K562 (cell line): Measurements from ENCODE around the gene PPP1R37. TPM values are rescaled to one million over a fixed set of nuclear protein-coding genes. Genes with fewer than 3 reads are reported as not detected.

Experiments
- ATAC-seq: fragments of 200-7000 bp; cut with Tn5 transposase; 3 replicates; pipeline ENCODE4 v1.9.1; 2020; ENCODE audit warnings: moderate library complexity
- BruUV-seq: library from RNA; stranded (reverse); fragments of 400-500 nt; replicated peaks from 2 replicates; lab custom pipeline; 2021; lab: Mats Ljungman, UMichigan
- CTCF ChIA-PET: fragments of 300-600 bp; formaldehyde crosslinking; extraction: SDS; loops from one replicate; lab custom pipeline; 2021; ENCODE audit warnings: low intra/inter-chr PET ratio; lab: Yijun Ruan, JAX
- POLR2A ChIA-PET: fragments of 300-600, 350-650 bp; sonication (Branson Sonifier 250); formaldehyde crosslinking; extraction: SDS; loops from one replicate; lab custom pipeline; 2021; ENCODE audit warnings: antibody characterized with exemption, inconsistent platforms; lab: Yijun Ruan, JAX
- DNase-seq, 4 experiments: peaks; one replicate each; pipeline versions ENCODE4 v3.0.0 to v3.0.0-alpha.2; 2011 to 2018; ENCODE audit warnings: low spot score in 3 of 4, mixed read lengths in 3 of 4; ENCODE audit errors: extremely low read depth in 1 of 4
- FAIRE-seq: peaks from 2 replicates; lab custom pipeline; 2011; peaks lifted over from hg19 to GRCh38; lab: Jason Lieb, UNC
- H2AFZ ChIP-seq: 2 replicates; pipeline ENCODE4 v1.6.0; 2011; ENCODE audit warnings: low read depth, low read length, control low read depth, inconsistent platforms
- H3K27ac ChIP-seq: fragments of 200-600 bp; 3 replicates; pipeline ENCODE4 v1.8.0; 2011; ENCODE audit warnings: low read depth, mild to moderate bottlenecking, control low read depth, inconsistent platforms, low read length, moderate library complexity, mixed read lengths; ENCODE audit errors: extremely low read depth
- H3K27me3 ChIP-seq, 2 experiments: fragments of 300-600 bp in 1 of 2; 2 replicates in 1 of 2; 3 replicates in 1 of 2; pipeline versions ENCODE4 v1.6.0 to v1.8.0; 2011; ENCODE audit warnings: inconsistent platforms in 2 of 2, low read length in 2 of 2, mild to moderate bottlenecking in 1 of 2, mixed read lengths in 1 of 2, moderate library complexity in 1 of 2; ENCODE audit not compliant: control insufficient read depth in 2 of 2, insufficient read depth in 2 of 2
- H3K36me3 ChIP-seq: fragments of 300-600 bp; 3 replicates; pipeline ENCODE4 v1.8.0; 2011; ENCODE audit warnings: mild to moderate bottlenecking, low read length, inconsistent platforms; ENCODE audit not compliant: control insufficient read depth, insufficient read depth
- H3K4me1 ChIP-seq, 2 experiments: fragments of 200-600 bp in 1 of 2; replicated peaks in 1 of 2; 2 replicates in 1 of 2; 3 replicates in 1 of 2; pipeline versions ENCODE4 v1.5.1 to v1.8.0; 2011; ENCODE audit warnings: inconsistent platforms in 2 of 2, low read length in 2 of 2, mild to moderate bottlenecking in 1 of 2, mixed read lengths in 1 of 2, moderate library complexity in 1 of 2; ENCODE audit not compliant: control insufficient read depth in 2 of 2, insufficient read depth in 2 of 2
- H3K4me2 ChIP-seq: 2 replicates; pipeline ENCODE4 v1.6.1; 2011; ENCODE audit warnings: low read length, control low read depth, inconsistent platforms, mixed read lengths; ENCODE audit not compliant: insufficient read depth
- H3K4me3 ChIP-seq: fragments of 200-600 bp; sonication (generic), shearing (Covaris generic); 2 replicates; pipeline ENCODE4 v1.5.1; 2016; ENCODE audit warnings: control low read depth, inconsistent platforms
- H3K79me2 ChIP-seq: fragments of 200-600 bp; 3 replicates; pipeline ENCODE4 v1.8.0; 2011; ENCODE audit warnings: low read length, inconsistent platforms; ENCODE audit not compliant: control insufficient read depth, insufficient read depth
- H3K9ac ChIP-seq, 2 experiments: 2 replicates each; pipeline versions ENCODE4 v1.6.0 to v1.6.1; 2011; ENCODE audit warnings: low read depth in 2 of 2, low read length in 2 of 2, control low read depth in 1 of 2, inconsistent platforms in 1 of 2, mild to moderate bottlenecking in 1 of 2, mixed read lengths in 1 of 2; ENCODE audit not compliant: insufficient read depth in 1 of 2
- H3K9me1 ChIP-seq: one replicate; pipeline ENCODE4 v1.6.0; 2011; ENCODE audit warnings: inconsistent platforms, mild to moderate bottlenecking, low read length, moderate library complexity; ENCODE audit not compliant: control insufficient read depth, insufficient read depth
- H3K9me3 ChIP-seq: replicated peaks from 2 replicates; pipeline ENCODE4 v1.5.1; 2011; ENCODE audit warnings: low read depth, low read length, inconsistent platforms; ENCODE audit not compliant: control insufficient read depth, insufficient read depth
- H4K20me1 ChIP-seq: replicated peaks from 2 replicates; pipeline ENCODE4 v1.6.1; 2011; ENCODE audit warnings: low read length, inconsistent platforms, mixed read lengths; ENCODE audit not compliant: control insufficient read depth, insufficient read depth
- FOSL1 ChIP-seq: fragments of 200-800 bp; sonication (Bioruptor generic); conservative IDR thresholded peaks from 2 replicates; pipeline ENCODE4 v1.6.1; 2016; ENCODE audit warnings: missing genetic modification characterization, missing compliant biosample characterization
- FUS ChIP-seq: fragments of 200-400 bp; formaldehyde crosslinking; optimal IDR thresholded peaks from 2 replicates; pipeline ENCODE3; 2017; ENCODE audit warnings: low read depth, low read length
- HMBOX1 ChIP-seq: sonication (generic); IDR thresholded peaks from 2 replicates; pipeline ENCODE4 v1.6.1; 2016
- JUND ChIP-seq, 2 experiments: IDR thresholded peaks; 2 replicates in 1 of 2; 3 replicates in 1 of 2; pipeline ENCODE4 v1.6.1; 2011; ENCODE audit warnings: borderline replicate concordance in 2 of 2, low read depth in 2 of 2, low read length in 2 of 2, improper control_type of control experiment in 1 of 2, missing biosample characterization in 1 of 2, missing genetic modification characterization in 1 of 2, missing genetic modification reagents in 1 of 2
- KDM1A ChIP-seq, 2 experiments: fragments of 450-650 bp; IDR thresholded peaks; 2 replicates each; pipeline ENCODE4 v1.6.1; 2016; ENCODE audit warnings: mild to moderate bottlenecking in 2 of 2
- LARP7 ChIP-seq: fragments of 450-650 bp; IDR thresholded peaks from 2 replicates; pipeline ENCODE4 v1.6.1; 2016
- MAFG ChIP-seq: fragments of 450-650 bp; conservative IDR thresholded peaks from 2 replicates; pipeline ENCODE4 v1.6.1; 2016; ENCODE audit warnings: missing genetic modification characterization, missing compliant biosample characterization
- PYGO2 ChIP-seq: fragments of 450-650 bp; IDR thresholded peaks from 2 replicates; pipeline ENCODE4 v1.6.1; 2016; ENCODE audit warnings: mild to moderate bottlenecking, missing genetic modification characterization, moderate library complexity, missing compliant biosample characterization
- RCOR1 ChIP-seq, 2 experiments: IDR thresholded peaks; 2 replicates each; pipeline ENCODE4 v1.6.1; 2012; ENCODE audit warnings: low read depth in 2 of 2, low read length in 2 of 2, borderline replicate concordance in 1 of 2, improper control_type of control experiment in 1 of 2
- SMARCA4 ChIP-seq: fragments of 450-650 bp; IDR thresholded peaks from 2 replicates; pipeline ENCODE4 v1.6.1; 2016
- SPI1 ChIP-seq: IDR thresholded peaks from 2 replicates; pipeline ENCODE4 v1.6.1; 2011; ENCODE audit warnings: low read depth, low read length, control low read depth, borderline replicate concordance
- TAF1 ChIP-seq: IDR thresholded peaks from 2 replicates; pipeline ENCODE4 v1.6.1; 2011; ENCODE audit warnings: mild to moderate bottlenecking, low read length, moderate library complexity; ENCODE audit not compliant: insufficient read depth, control insufficient read depth, severe bottlenecking; ENCODE audit errors: extremely low read depth
- TFAP4 ChIP-seq: sonication (generic); formaldehyde crosslinking; IDR thresholded peaks from 2 replicates; pipeline ENCODE4 v1.8.0; 2022; ENCODE audit warnings: missing genetic modification reagents, mild to moderate bottlenecking, moderate library complexity, borderline replicate concordance
- XRCC5 ChIP-seq: fragments of 200-400 bp; formaldehyde crosslinking; IDR thresholded peaks from 2 replicates; pipeline ENCODE4 v1.6.1; 2017; ENCODE audit warnings: low read depth, mild to moderate bottlenecking, low read length
- ZNF274 ChIP-seq: IDR thresholded peaks from 2 replicates; pipeline ENCODE4 v1.6.1; 2011; ENCODE audit warnings: low read depth, mild to moderate bottlenecking, low read length, moderate library complexity, borderline replicate concordance
- ZNF316 ChIP-seq: fragments of 450-650 bp; IDR thresholded peaks from 2 replicates; pipeline ENCODE4 v1.6.1; 2016
- ZNF347 ChIP-seq: fragments of 450-650 bp; formaldehyde crosslinking; IDR thresholded peaks from 2 replicates; pipeline ENCODE4 v1.4.0; 2020; ENCODE audit warnings: low read depth, mild to moderate bottlenecking, moderate library complexity
- ZNF507 ChIP-seq: conservative IDR thresholded peaks from 2 replicates; pipeline ENCODE4 v1.6.1; 2017; ENCODE audit warnings: missing genetic modification characterization, missing compliant biosample characterization
- WGBS: fragments of 100-300 bp; shearing (Covaris generic); methylation state at CpG from one replicate; pipeline ENCODE4 v1.1.6; 2016; ENCODE audit warnings: low coverage, mixed read lengths; ENCODE audit not compliant: insufficient coverage; ENCODE audit errors: missing lambda C conversion rate; 5-methylcytosine and 5-hydroxymethylcytosine counted together
- in situ Hi-C: fragments of 300-500 bp; cut with MboI; formaldehyde crosslinking; loops from 4 replicates; pipeline ENCODE4 v1.15.0; 2018; ENCODE audit warnings: inconsistent platforms, mixed read lengths
- intact Hi-C: fragments of 100-400 bp; cut with micrococcal nuclease; formaldehyde crosslinking; loops from 2 replicates; pipeline ENCODE4 v1.14.2; 2022
- polyA plus RNA-seq, 8 experiments: library from polyadenylated mRNA; depleted of rRNA in 4 of 8; stranded (reverse) in 5 of 8; unstranded in 3 of 8; fragments of >200 nt; fragmentation: Nextera tagmentation in 2 of 8; fragmentation: Illumina TruSeq in 1 of 8; extraction: Ambion mirVana in 2 of 8; extraction: Trizol in 1 of 8; gene quantifications; 2 replicates each; pipeline versions ENCODE4 v1.2.1 to v1.2.3, GENCODE V29; 2011 to 2014; ENCODE audit warnings: inconsistent platforms in 1 of 8, missing spikeins in 1 of 8
- total RNA-seq, 7 experiments: library from RNA; depleted of rRNA in 6 of 7; stranded (reverse); fragments of >200 nt in 6 of 7; fragmentation: Illumina TruSeq in 2 of 7; extraction: Trizol in 2 of 7; gene quantifications; 2 replicates each; pipeline versions ENCODE4 v1.2.1 to v1.2.3, GENCODE V29; 2011 to 2021; ENCODE audit warnings: low replicate concordance in 1 of 7

Gene PPP1R37
- total and polyA plus RNA-seq, 9 of the 15 experiments (the other 6 are each of a cell fraction or from before 2014, with no cell fraction given): 0.04 to 20.3 (median 7.3) TPM

GRCh38 chr19:45125975-45126493, 33.1 kb downstream of the PPP1R37 start (continued):
- peak; percentile 28; the same call in 1 of the 2 replicates for TF ChIP-seq TFAP4 (CRISPR knock-in tag)
- TF ChIP-seq KDM1A (IDR thresholded peaks at IDR 0.05): no peak
- peak; percentile 75; the same call in 1 of the 2 replicates for TF ChIP-seq XRCC5
- no peak for TF ChIP-seq ZNF274
- TF ChIP-seq ZNF507 (tag): no peak
- no peak for TF ChIP-seq ZNF347 (CRISPR knock-in tag)
- TF ChIP-seq, all 486 proteins: peak for 30

GRCh38 chr19:45126654-45127053, 33.7 kb downstream of the PPP1R37 start:
- H3K9ac ChIP-seq: peak overlapping the region; percentile 14 to 75; a peak in 1 of 4 replicates
- no peaks in the 10 kb centered on the region for H3K27me3 ChIP-seq
- in situ Hi-C loops (no loop called here), intact Hi-C loops (loop anchor here (1.0 kb wide), 1 partner anchor 33 kb away; the partner anchor contains the start of gene PPP1R37)
- BruUV-seq: no TSS peak
- peaks cover 11% of the 10 kb centered on the region; the same call in 2 of the 3 replicates for H3K36me3 ChIP-seq
- H3K9me3 ChIP-seq: no peaks in the 10 kb centered on the region
- CTCF ChIA-PET: no interaction called here
- H3K27ac ChIP-seq: peak overlapping the region; percentile 30; the same call in 2 of the 3 replicates
- peaks cover 10 to 29% of the 10 kb centered on the region in 2 experiments for H3K4me1 ChIP-seq
- peaks cover 36% of the 10 kb centered on the region for H4K20me1 ChIP-seq
- 32% methylated on average over 7 of the region's 7 CpGs for WGBS
- DNase-seq: peak in 1 of 4 experiments; percentile 36
- ATAC-seq: peak; percentile 57
- peaks cover 37% of the 10 kb centered on the region for H3K79me2 ChIP-seq
- no peak overlapping the region for H3K4me3 ChIP-seq
- peak overlapping the region; percentile 35 for H3K4me2 ChIP-seq
- H3K9me1 ChIP-seq: peaks cover 10% of the 10 kb centered on the region
- POLR2A ChIA-PET: interaction anchor here (0.9 kb wide), 1 partner anchor 9 kb away, joined by 4 read pairs; no protein-coding TSS in a partner anchor
- FAIRE-seq: peak; percentile 77
- no peak overlapping the region for H2AFZ ChIP-seq
- no peak for TF ChIP-seq TFAP4 (CRISPR knock-in tag)
- peak; percentile 38; the same call in 1 of the 2 replicates for TF ChIP-seq JUND (IDR thresholded peaks at IDR 0.05; ENCODE audit: borderline replicate concordance, low read depth, low read length)
- TF ChIP-seq JUND (tag; IDR thresholded peaks at IDR 0.05; ENCODE audit: borderline replicate concordance, low read depth, low read length): no peak; the same call in 2 of the 3 replicates
- peak in 1 of 2 experiments; percentile 68; a peak in 2 of 4 replicates for TF ChIP-seq RCOR1 (IDR thresholded peaks at IDR 0.05; ENCODE audit: borderline replicate concordance in 1 of 2, low read depth in 2 of 2, low read length in 2 of 2)
- no peak for TF ChIP-seq SPI1
- TF ChIP-seq MAFG (tag): peak; percentile 60
- peak; percentile 27; the same call in 1 of the 2 replicates for TF ChIP-seq SMARCA4
- peak; percentile 78 for TF ChIP-seq ZNF316
- no peak for TF ChIP-seq TAF1
- no peak for TF ChIP-seq LARP7
- TF ChIP-seq FOSL1: peak; percentile 62
- no peak for TF ChIP-seq PYGO2 (tag)
- no peak for TF ChIP-seq FUS
- TF ChIP-seq HMBOX1: 0 out of 2 replicates have a peak, but pooled peaks have one; percentile 29
